Hippocampal formation (tissue), 2 donors: ENCODE data around the gene CLPTM1.

ENCODE experiments used
- DNase-seq, 2 donors: peaks; one replicate each; lab custom pipeline; 2025; lab: John Stamatoyannopoulos, UW

CLPTM1 gene

DNA sequence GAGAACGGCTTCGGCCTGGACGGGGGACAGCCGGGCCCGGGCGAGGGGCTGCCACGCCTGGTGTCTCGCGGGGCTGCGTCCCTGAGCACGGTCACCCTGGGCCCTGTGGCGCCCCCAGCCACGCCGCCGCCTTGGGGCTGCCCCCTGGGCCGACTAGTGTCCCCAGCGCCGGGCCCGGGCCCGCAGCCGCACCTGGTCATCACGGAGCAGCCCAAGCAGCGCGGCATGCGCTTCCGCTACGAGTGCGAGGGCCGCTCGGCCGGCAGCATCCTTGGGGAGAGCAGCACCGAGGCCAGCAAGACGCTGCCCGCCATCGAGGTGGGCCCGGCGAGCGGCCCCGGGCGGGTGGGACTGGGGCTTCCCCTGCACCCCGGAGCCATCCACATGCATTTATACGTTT, 56.8 kb downstream of the CLPTM1 start:
- DNase-seq = no peak

DNA sequence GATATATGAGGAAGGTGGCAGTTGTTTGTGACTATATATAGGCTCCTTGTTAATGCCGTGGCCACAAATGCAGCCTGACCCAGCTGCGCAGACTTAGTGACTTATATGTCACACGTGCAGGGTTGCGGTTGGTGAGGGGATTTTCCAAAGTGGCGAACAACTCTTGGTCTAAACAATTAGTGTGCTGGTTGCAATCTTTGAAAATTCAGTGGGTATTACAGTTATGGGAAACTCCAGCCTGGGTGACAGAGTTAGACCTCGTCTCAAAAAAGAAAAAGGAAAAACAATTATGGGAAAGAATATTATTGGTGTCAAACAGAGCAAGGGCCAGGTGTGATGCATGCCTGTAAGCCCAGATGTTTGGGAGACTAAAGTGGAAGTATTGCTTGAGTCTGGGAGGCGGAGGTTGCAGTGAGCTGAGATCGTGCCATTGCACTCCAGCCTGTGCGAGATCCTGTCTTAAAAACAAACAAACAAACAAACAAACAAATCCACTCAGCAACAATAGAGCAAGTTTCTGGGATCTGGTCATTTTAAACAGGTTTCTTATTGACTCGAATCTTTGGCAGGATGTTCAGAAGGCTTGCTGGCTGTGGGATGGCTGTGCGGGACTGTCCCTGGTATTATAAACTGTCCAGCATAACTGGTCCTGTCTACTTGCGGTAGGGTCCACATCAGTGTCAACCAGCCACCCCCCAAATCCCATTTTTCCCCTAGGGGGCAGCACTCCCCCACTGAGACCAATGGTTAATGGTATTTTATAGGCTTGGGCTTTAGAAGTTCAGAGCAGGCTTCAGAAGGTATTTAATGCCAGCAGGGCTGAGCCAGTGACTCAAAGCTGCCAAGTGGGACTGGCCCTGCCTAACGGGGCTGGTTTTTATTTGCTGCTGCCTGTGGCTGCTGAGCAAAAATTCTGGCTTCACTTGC, 61.5 kb downstream of the CLPTM1 start:
- peak; percentile 72 to 79 for DNase-seq

DNA sequence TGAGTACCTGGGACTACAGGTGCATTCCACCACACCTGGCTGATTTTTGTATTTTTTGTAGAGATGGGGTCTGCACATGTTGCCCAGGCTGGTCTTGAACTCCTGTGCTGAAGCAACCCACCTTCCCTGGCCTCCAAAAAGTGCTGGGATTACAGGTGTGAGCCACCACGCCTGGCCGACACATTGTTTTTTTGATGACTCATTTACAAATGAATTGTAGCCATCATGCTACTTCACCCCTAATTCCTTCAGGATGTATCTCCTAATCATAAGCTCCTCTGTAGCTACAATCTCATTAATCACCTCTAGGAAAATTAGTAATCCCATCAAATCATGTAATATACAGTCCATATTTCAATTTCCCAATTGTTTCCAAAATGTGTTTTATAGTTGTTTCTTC, 64.0 kb downstream of the CLPTM1 start:
- no peak for DNase-seq

DNA sequence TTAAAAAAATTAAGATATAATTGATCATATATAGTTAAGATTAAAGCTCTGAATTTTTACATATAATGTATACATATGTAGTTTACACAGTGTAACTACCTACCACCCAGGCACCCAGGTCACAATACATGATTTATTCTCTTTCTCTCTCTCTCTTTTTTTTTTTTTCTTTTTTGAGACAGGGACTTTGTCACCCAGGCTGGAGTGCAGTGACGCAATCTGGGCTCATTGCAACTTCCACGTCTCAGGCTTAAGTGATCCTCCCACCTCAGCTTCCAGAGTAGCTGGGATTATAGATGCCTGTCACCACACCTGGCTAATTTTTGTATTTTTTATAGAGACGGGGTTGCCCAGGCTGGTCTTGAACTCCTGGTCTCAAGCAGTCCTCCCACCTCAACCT, 64.9 kb downstream of the CLPTM1 start:
- no peak for DNase-seq

DNA sequence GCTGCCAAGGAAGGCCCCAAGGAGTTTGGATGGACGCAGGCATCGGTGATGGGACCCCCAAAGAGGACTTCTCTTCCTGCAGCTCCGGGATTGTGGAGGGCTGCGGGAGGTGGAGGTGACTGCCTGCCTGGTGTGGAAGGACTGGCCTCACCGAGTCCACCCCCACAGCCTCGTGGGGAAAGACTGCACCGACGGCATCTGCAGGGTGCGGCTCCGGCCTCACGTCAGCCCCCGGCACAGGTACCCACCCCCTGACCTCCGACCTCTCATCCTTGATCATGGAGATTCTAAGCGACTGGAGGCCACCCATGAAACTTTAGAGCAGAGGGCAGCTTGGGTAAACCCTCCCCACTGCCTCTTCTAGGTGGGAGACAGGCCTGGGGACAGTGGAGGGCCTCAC, 66.8 kb downstream of the CLPTM1 start:
- no peak for DNase-seq

DNA sequence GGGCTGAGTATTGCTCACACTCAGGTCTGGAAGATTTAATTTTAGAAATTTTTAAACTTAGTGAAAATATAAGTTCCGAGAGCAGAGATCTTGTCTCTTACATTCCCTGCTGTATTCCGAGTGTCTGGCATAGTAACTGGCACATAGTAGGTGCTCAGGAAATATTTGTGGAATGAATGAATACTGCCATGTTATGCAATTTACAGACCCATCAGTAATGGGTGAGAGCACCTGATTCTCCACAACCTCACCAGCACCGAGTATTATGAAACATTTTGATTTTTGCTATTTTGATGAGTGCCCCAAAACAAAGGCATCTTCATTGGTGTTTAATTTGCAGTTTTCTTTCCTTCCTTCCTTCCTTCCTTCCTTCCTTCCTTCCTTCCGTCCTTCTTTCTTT, 67.9 kb downstream of the CLPTM1 start:
- no peak for DNase-seq

DNA sequence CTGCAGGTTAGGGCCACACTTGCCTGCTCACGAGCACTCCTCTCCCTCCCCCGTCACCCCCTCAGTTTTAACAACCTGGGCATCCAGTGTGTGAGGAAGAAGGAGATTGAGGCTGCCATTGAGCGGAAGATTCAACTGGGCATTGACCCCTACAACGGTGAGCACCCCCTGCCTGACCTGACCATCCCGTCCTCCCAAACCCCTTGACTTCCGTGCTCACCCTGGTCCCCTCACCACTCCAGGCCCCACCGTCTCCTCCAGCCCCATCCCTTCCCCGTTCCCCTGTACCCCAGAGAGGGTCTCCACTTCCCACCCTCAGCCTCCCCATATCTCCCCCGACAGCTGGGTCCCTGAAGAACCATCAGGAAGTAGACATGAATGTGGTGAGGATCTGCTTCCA, 70.1 kb downstream of the CLPTM1 start:
- DNase-seq = no peak

DNA sequence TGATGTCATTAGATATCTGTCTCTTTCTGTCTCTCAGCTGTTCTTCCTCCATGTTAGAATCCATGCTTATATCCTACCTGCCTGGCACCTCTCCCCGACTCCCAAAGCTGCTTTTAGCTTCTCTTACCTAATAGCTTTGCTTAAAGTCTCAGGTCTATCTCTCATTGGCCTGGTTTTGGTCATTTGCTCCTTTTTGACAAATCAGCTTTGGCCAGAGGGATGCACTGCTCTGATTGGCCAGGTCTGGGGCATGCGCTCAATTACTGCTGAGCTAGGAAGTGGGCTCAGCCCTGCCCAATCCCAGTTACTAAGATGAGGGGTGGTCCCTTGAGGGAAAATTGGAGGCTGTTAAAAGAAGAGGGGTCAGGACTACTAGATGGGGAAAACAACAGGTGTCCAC, 72.2 kb downstream of the CLPTM1 start:
- no peak for DNase-seq

DNA sequence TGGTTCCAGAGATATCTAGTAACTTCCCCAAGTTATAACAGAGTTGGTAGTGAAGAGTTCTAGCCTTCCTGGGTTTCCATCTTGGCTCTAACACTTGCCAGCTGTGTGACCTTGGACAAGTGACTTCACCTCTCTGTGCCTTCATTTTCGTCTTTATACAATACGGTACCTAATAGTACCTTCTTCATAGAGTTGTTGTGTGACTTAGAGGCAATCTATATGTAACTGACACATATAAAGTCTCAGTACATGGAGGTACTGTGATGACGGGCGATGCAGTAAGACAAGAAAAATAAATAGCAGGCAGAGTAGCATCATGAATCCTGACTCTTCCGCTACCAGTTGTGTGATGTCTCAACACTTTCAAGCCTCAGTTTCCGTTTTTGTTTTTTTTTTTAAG, 75.6 kb downstream of the CLPTM1 start:
- no peak for DNase-seq

DNA sequence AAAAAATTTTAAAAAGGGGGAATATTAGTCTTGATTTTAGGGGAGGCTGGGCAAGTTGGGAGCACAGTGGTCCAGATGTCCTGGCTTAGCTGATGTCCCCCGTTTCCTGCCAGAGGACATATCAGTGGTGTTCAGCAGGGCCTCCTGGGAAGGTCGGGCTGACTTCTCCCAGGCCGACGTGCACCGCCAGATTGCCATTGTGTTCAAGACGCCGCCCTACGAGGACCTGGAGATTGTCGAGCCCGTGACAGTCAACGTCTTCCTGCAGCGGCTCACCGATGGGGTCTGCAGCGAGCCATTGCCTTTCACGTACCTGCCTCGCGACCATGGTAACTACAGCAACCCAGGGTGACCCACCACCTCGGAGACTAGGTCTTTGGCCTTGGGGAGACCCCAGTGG, 77.2 kb downstream of the CLPTM1 start:
- DNase-seq = no peak

DNA sequence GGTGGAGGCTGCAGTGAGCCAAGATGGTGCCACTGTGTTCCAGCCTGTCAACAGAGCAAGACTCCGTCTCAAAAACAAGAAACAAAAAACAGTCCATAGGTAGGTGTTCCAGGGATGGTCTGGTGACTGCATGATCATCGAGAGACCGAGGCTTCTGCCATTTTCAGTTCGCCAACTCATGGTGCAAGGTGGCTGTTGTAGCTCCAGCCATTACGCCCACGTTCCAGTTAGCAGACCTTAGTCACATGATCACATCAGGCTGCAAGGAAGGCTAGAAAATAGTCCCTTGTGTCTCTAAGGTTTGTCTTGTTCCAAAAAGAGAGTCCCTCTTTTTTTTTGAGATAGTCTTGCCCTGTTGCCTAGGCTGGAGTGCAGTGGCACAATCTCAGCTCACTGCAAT, 80.6 kb downstream of the CLPTM1 start:
- no peak for DNase-seq

DNA sequence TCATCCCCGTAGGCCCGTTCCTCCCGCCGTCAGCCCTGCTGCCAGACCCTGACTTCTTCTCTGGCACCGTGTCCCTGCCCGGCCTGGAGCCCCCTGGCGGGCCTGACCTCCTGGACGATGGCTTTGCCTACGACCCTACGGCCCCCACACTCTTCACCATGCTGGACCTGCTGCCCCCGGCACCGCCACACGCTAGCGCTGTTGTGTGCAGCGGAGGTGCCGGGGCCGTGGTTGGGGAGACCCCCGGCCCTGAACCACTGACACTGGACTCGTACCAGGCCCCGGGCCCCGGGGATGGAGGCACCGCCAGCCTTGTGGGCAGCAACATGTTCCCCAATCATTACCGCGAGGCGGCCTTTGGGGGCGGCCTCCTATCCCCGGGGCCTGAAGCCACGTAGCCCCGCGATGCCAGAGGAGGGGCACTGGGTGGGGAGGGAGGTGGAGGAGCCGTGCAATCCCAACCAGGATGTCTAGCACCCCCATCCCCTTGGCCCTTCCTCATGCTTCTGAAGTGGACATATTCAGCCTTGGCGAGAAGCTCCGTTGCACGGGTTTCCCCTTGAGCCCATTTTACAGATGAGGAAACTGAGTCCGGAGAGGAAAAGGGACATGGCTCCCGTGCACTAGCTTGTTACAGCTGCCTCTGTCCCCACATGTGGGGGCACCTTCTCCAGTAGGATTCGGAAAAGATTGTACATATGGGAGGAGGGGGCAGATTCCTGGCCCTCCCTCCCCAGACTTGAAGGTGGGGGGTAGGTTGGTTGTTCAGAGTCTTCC, 82.4 kb downstream of the CLPTM1 start:
- DNase-seq = no peak

DNA sequence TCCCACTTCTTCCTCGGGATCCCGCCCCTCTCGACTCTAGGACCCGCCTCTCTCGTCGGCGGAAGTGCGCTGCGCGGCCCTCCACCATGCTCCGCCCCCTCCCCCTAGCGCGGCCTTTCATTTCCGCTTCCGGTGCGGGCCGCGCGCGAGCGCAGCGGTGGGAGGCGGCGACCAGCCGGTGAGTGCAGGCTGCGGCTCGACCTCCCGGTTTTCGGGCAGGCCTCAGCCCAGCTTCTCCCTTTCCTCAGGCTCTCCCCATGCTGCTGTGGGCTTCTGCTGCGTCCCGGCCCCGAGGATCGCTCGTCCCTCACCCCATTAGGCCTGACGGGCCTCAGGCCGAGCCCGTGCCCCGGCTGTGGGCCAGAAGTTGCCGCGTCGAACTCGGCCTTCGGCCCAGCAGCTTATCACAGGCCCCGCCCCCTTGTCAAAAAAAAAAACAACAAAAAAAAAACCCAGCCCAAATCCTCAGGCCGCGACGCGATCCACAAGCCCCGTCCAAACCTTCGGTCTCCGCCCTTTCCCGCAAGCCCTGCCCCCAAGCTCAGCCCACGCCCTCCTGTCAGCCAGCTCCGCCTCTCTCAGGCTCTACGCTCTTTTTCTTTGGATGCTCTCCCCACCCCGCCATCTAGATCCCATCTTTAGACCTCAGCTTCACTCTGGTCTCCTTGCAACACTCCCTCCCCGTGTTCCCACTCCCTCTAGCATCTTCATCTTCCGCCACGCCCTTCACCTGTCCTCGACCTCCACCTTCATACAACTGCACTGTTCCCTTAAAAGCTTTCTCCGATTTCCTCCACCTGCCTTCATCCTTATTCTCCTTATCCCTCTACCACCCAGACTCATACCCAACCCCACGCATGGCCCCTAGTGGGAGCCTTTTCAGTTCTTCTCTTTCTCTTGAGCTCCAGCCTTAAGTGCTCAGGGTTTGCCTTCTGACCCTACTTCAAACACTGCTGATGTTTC, 84.0 kb downstream of the CLPTM1 start, which contains the start of gene CLASRP:
CLASRP (plus strand) TSS at position 115 of the 963 bp plus-strand sequence. CDS start 1,168 bp downstream, outside the sequence.
- peak; percentile 79 to 90 for DNase-seq

DNA sequence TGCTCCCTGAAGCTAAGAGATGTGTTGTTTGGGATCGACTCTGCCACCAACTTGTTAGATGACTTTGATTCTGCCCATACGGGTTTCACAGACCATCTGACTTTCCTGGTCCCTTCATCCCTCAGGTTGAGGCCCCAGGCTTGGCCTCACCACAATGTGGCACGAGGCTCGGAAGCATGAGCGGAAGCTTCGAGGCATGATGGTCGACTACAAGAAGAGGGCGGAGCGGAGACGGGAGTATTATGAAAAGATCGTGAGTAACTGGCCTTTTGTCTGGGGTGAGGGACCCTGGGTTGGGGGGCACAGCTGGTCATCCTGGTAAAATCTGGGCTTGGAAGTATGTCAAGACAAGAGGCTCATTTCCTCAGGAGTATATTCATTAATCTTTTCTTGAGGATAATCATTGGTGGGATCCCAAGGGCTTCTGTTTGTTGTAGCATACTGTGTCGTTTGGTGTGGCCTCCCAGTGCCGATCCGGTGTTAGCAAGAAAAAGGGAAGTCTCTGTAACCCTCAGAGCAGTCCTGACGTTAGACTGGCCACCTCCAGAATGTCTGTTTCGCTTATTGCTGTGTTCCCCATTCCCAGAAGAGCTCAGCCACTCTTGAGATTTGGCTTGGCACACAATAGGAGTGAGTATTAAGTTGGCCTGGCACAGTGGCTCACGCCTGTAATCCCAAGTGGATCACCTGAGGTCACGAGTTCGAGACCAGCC, 85.0 kb downstream of the CLPTM1 start:
- no peak for DNase-seq

DNA sequence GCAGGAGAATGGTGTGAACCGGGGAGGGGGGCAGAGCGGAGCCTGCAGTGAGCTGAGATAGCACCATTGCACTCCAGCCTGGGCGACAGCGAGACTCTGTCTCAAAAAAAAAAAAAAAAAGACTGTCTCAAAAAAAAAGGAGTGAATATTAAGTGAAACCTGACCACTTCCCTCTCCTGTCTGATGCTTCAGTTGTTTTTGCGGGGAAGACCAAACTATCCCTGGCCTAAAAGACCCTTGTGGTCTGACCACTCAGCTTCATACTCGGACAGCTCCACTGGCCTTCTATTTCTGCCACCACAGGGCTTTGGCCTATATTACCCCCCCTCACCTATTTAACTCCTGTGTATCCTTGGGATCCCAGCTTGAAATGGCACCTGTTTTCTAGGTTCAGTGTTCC, 85.9 kb downstream of the CLPTM1 start:
- DNase-seq = no peak
